Keratinocyte (primary cell): Measurements from ENCODE around the gene CD180. TPM values are rescaled to one million over a fixed set of nuclear protein-coding genes. Genes with fewer than 3 reads are reported as not detected.

Experiments
- DNase-seq: peaks from one replicate; pipeline ENCODE4 v3.0.0-alpha.2; 2011; ENCODE audit warnings: low read depth, missing footprints, low spot score
- FAIRE-seq: peaks from 2 replicates; lab custom pipeline; 2011; peaks lifted over from hg19 to GRCh38; lab: Jason Lieb, UNC
- H2AFZ ChIP-seq: 2 replicates; pipeline ENCODE4 v1.6.0; 2012; ENCODE audit warnings: low read length, control low read depth, inconsistent platforms; ENCODE audit not compliant: control insufficient read depth
- H3K27ac ChIP-seq: 2 replicates; pipeline ENCODE4 v1.5.1; 2011; ENCODE audit warnings: low read length; ENCODE audit not compliant: control insufficient read depth, insufficient read depth
- H3K27me3 ChIP-seq: 3 replicates; pipeline ENCODE4 v1.6.0; 2011; ENCODE audit warnings: low read length; ENCODE audit not compliant: control insufficient read depth, insufficient read depth; ENCODE audit errors: extremely low read depth
- H3K36me3 ChIP-seq, 2 experiments: 2 replicates in 1 of 2; 3 replicates in 1 of 2; pipeline ENCODE4 v1.5.1; 2011; ENCODE audit warnings: low read length in 2 of 2, mild to moderate bottlenecking in 1 of 2; ENCODE audit not compliant: control insufficient read depth in 2 of 2, insufficient read depth in 2 of 2; ENCODE audit errors: extremely low read depth in 1 of 2
- H3K4me1 ChIP-seq: 3 replicates; pipeline ENCODE4 v1.5.1; 2011; ENCODE audit warnings: low read length; ENCODE audit not compliant: control insufficient read depth, insufficient read depth; ENCODE audit errors: extremely low read depth
- H3K4me2 ChIP-seq: 3 replicates; pipeline ENCODE4 v1.6.0; 2011; ENCODE audit warnings: low read depth, low read length; ENCODE audit not compliant: control insufficient read depth, insufficient read depth; ENCODE audit errors: extremely low read depth
- H3K4me3 ChIP-seq, 3 experiments: fragments of 200-600 bp in 1 of 3; sonication (generic) in 1 of 3; 2 replicates in 2 of 3; 3 replicates in 1 of 3; pipeline ENCODE4 v1.5.1; 2011 to 2016; ENCODE audit warnings: low read length in 3 of 3, mild to moderate bottlenecking in 3 of 3, control low read depth in 2 of 3, inconsistent platforms in 1 of 3, low read depth in 1 of 3, mixed read lengths in 1 of 3, mixed run types in 1 of 3, moderate library complexity in 1 of 3; ENCODE audit not compliant: control insufficient read depth in 2 of 3, insufficient read depth in 2 of 3; ENCODE audit errors: extremely low read depth in 1 of 3
- H3K79me2 ChIP-seq: 2 replicates; pipeline ENCODE4 v1.6.0; 2012; ENCODE audit warnings: low read length; ENCODE audit not compliant: control insufficient read depth, insufficient read depth
- H3K9ac ChIP-seq: 3 replicates; pipeline ENCODE4 v1.6.0; 2011; ENCODE audit warnings: low read length; ENCODE audit not compliant: control insufficient read depth, insufficient read depth; ENCODE audit errors: extremely low read depth
- H3K9me1 ChIP-seq: 3 replicates; pipeline ENCODE4 v1.6.0; 2011; ENCODE audit warnings: low read length; ENCODE audit not compliant: control insufficient read depth, insufficient read depth; ENCODE audit errors: extremely low read depth
- H3K9me3 ChIP-seq: 2 replicates; pipeline ENCODE4 v1.5.1; 2012; ENCODE audit warnings: low read depth, low read length; ENCODE audit not compliant: control insufficient read depth
- H4K20me1 ChIP-seq: 3 replicates; pipeline ENCODE4 v1.6.0; 2011; ENCODE audit warnings: low read length; ENCODE audit not compliant: control insufficient read depth, insufficient read depth; ENCODE audit errors: extremely low read depth
- EZH2 ChIP-seq: IDR thresholded peaks from one replicate; pipeline ENCODE4 v1.6.1; 2012; ENCODE audit warnings: inconsistent platforms, mild to moderate bottlenecking, low read length, moderate library complexity
- dilution Hi-C: fragments of 300-500 bp; cut with MboI; formaldehyde crosslinking; loops from one replicate; pipeline ENCODE4 v1.7.0; 2020; ENCODE audit warnings: low sequenced_read_pairs; ENCODE audit not compliant: extremely low pct_ligation_motif_present
- polyA plus RNA-seq, 5 experiments: library from polyadenylated mRNA; depleted of rRNA in 3 of 5; stranded (reverse) in 3 of 5; stranded (forward) in 1 of 5; unstranded in 1 of 5; fragments of >200 nt; gene quantifications; 1 replicate in 1 of 5; 2 replicates in 3 of 5; 3 replicates in 1 of 5; pipeline versions ENCODE4 v1.2.1 to v1.2.3, GENCODE V29; 2011 to 2012; ENCODE audit warnings: missing spikeins in 2 of 5, low read depth in 1 of 5, low replicate concordance in 1 of 5
- TF ChIP-seq, protein P1 (sequence below), 3 experiments: IDR thresholded peaks in 1 of 3; conservative IDR thresholded peaks in 1 of 3; optimal IDR thresholded peaks in 1 of 3; 2 replicates in 2 of 3; 3 replicates in 1 of 3; pipeline versions ENCODE3 to v1.5.1; 2011; ENCODE audit warnings: low read length in 3 of 3, mild to moderate bottlenecking in 3 of 3, moderate library complexity in 2 of 3, control low read depth in 1 of 3, inconsistent platforms in 1 of 3; ENCODE audit not compliant: insufficient read depth in 2 of 3; ENCODE audit errors: extremely low read depth in 1 of 3

The CD180 gene
- polyA plus RNA-seq, 1 donor (not counting 4 experiments of a cell fraction or from before 2014, with no cell fraction given), result not detected

DNA sequence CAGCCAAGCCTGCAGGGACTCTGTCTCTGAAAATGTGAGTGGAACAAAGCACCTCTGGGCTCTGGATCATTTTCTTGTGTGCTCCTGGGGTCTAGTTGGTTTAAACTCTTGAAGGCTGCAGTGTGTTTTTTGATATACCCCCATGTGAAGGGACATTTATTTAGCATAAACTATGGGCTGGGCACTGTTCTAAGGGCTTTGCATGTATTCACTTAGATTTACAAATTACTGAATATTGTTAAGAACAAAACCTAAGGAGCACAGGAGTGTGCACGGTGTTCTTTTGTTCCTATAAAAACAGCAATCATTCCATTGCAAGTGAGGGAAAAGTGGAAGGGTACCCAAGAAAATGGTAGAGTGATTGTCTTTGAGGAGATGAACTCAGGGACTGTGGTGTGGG lies 20.0 kb upstream of the CD180 start:
- H3K9me3 ChIP-seq, result no peaks in the 10 kb centered on the region
- no peak for FAIRE-seq
- DNase-seq, result no peak
- no peaks in the 10 kb centered on the region for H4K20me1 ChIP-seq
- H3K4me1 ChIP-seq, result peaks cover 8% of the 10 kb centered on the region
- dilution Hi-C loops, result no loop called here
- no peak overlapping the region for H3K4me2 ChIP-seq
- H3K36me3 ChIP-seq, result no peaks in the 10 kb centered on the region
- H3K27me3 ChIP-seq, result no peaks in the 10 kb centered on the region
- TF ChIP-seq, protein P1, sequence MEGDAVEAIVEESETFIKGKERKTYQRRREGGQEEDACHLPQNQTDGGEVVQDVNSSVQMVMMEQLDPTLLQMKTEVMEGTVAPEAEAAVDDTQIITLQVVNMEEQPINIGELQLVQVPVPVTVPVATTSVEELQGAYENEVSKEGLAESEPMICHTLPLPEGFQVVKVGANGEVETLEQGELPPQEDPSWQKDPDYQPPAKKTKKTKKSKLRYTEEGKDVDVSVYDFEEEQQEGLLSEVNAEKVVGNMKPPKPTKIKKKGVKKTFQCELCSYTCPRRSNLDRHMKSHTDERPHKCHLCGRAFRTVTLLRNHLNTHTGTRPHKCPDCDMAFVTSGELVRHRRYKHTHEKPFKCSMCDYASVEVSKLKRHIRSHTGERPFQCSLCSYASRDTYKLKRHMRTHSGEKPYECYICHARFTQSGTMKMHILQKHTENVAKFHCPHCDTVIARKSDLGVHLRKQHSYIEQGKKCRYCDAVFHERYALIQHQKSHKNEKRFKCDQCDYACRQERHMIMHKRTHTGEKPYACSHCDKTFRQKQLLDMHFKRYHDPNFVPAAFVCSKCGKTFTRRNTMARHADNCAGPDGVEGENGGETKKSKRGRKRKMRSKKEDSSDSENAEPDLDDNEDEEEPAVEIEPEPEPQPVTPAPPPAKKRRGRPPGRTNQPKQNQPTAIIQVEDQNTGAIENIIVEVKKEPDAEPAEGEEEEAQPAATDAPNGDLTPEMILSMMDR (optimal IDR thresholded peaks at IDR 0.05 in 1 of 3, IDR thresholded peaks at IDR 0.05 in 1 of 3, conservative IDR thresholded peaks at IDR 0.05 in 1 of 3; ENCODE audit: extremely low read depth in 1 of 3, insufficient read depth in 2 of 3, low read length in 3 of 3), result no peak
- no peak for TF ChIP-seq EZH2
- H2AFZ ChIP-seq, result no peak overlapping the region
- no peaks in the 10 kb centered on the region for H3K79me2 ChIP-seq
- H3K9ac ChIP-seq, result no peak overlapping the region
- H3K27ac ChIP-seq, result no peak overlapping the region
- no peaks in the 10 kb centered on the region for H3K9me1 ChIP-seq
- H3K4me3 ChIP-seq, result no peak overlapping the region

DNA sequence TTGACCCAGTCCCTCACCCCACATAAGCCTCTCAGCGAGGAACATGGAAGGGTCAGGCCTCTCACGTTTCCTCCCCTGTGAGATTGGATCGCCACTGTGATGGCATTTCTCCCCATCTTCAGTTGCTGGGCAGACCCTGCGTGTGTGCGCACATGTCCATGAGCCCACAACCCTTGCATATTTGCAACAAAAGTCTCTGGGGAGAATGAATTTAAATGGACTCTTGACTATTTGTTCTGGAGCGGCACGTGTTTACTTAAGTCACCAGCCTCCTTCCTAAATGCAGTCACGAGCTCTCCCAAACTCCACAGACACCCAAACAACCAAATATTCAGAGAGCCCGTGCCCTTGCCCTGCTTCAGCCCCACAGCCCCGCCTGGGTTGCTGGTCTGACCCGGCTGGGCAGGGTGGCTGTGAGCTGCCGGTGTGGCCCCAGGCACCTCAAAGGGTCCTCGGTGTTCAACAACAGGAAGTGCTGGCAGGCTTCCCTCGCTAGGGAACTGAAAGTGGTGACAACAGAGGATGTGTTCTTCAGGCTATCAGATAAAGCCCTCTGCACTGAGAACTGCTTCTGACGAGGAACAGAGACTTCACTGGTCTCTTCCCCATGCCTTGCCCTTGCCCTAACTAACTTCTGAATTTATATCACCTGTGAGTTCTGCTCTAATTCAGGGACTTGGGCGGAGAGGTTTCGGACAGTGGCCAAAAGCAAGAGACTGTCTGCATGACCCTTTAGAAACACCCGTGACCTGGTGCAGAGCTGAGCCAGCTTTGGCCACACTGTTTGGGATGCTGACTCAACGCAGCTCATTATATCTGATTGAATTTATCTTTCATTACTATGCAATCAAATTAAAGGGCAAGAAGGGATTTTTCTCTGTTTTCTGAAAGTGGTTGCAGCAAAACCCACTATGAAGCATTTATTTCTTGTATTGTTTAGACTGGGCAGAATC lies 19.2 kb upstream of the CD180 start:
- peaks cover 9% of the 10 kb centered on the region for H3K4me1 ChIP-seq
- TF ChIP-seq, protein P1 (optimal IDR thresholded peaks at IDR 0.05 in 1 of 3, IDR thresholded peaks at IDR 0.05 in 1 of 3, conservative IDR thresholded peaks at IDR 0.05 in 1 of 3; ENCODE audit: extremely low read depth in 1 of 3, insufficient read depth in 2 of 3, low read length in 3 of 3), result no peak
- TF ChIP-seq EZH2, result no peak
- H3K9me1 ChIP-seq, result no peaks in the 10 kb centered on the region
- H3K9ac ChIP-seq, result no peak overlapping the region
- no peak overlapping the region for H2AFZ ChIP-seq
- no peak overlapping the region for H3K4me3 ChIP-seq
- H3K79me2 ChIP-seq, result no peaks in the 10 kb centered on the region
- dilution Hi-C loops, result no loop called here
- H3K4me2 ChIP-seq, result no peak overlapping the region
- no peaks in the 10 kb centered on the region for H3K9me3 ChIP-seq
- no peaks in the 10 kb centered on the region for H4K20me1 ChIP-seq
- no peaks in the 10 kb centered on the region for H3K27me3 ChIP-seq
- no peak for DNase-seq
- no peaks in the 10 kb centered on the region for H3K36me3 ChIP-seq
- FAIRE-seq, result no peak
- no peak overlapping the region for H3K27ac ChIP-seq
